ENCODE results near the gene CPA4.

CPA4 gene

DNA sequence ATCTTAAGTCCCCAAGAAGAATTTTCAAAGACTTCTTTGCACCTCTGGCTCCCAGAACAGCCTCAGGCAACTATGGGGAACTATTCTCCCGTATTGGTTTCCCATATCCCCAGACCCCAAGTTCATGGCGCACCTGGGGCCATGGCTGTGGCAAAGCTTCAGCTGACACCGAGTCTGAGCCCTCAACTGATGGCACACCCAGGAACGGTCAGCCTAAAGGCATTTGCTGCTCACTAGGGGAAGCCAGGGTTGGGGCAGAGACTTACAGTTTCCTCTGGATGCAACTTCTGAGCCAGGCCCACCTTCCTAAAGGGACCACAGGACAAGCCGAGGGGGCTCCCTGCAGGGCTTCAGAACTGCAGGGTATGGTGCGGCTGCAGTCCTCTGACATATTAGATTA, 73.6 kb downstream of the CPA4 start:
- DNase-seq, result no peak

- no peak for DNase-seq
These were observed 74.3 kb downstream of the CPA4 start for GRCh38 chr7:130367088-130367755.

GRCh38 chr7:130367836-130368746, 75.1 kb downstream of the CPA4 start:
- no peak for DNase-seq

- peak; percentile 87 for DNase-seq
These were observed 76.2 kb downstream of the CPA4 start for GRCh38 chr7:130369110-130369711.

GRCh38 chr7:130369831-130370550, 77.0 kb downstream of the CPA4 start:
- DNase-seq, result no peak

GRCh38 chr7:130371046-130371445, 78.1 kb downstream of the CPA4 start:
- no peak for DNase-seq

GRCh38 chr7:130372402-130373165, 79.6 kb downstream of the CPA4 start:
- DNase-seq, result no peak
